Right cardiac atrium (tissue), 5 donors: ENCODE data around the gene CEP128. TPM values are rescaled to one million over a fixed set of nuclear protein-coding genes. Genes with fewer than 3 reads are reported as not detected.

Experiments
- ATAC-seq, 2 donors: fragments of 200-7000 bp; cut with Tn5 transposase; one replicate each; pipeline versions ENCODE4 v1.8.0 to v1.9.1; 2020; ENCODE audit warnings: moderate library complexity in 2 of 2, mild to moderate bottlenecking in 1 of 2
- DNase-seq, 3 donors: peaks; one replicate each; pipeline ENCODE4 v3.0.0-alpha.2; 2020
- H3K27ac ChIP-seq: one replicate; pipeline ENCODE4 v1.5.1; 2013; ENCODE audit warnings: mild to moderate bottlenecking, low read length, control low read depth, moderate library complexity
- H3K27me3 ChIP-seq: one replicate; pipeline ENCODE4 v1.6.1; 2013; ENCODE audit not compliant: control insufficient read depth, insufficient read depth
- H3K4me1 ChIP-seq: one replicate; pipeline ENCODE4 v1.6.1; 2013; ENCODE audit warnings: low read length; ENCODE audit not compliant: control insufficient read depth, insufficient read depth
- H3K4me3 ChIP-seq: one replicate; pipeline ENCODE4 v1.5.1; 2013; ENCODE audit warnings: low read length, control low read depth
- H3K9me3 ChIP-seq: one replicate; pipeline ENCODE4 v1.6.1; 2013; ENCODE audit warnings: low read length; ENCODE audit not compliant: control insufficient read depth
- WGBS: extraction: QIAGEN DNeasy Blood & Tissue Kit; methylation state at CpG from one replicate; pipeline ENCODE4 v1.1.7; 2013; 5-methylcytosine and 5-hydroxymethylcytosine counted together
- intact Hi-C, 4 donors: fragments of 100-400 bp; cut with DNase I; formaldehyde crosslinking; loops; one replicate each; pipeline versions ENCODE4 v1.11.0 to v1.14.0; 2022 to 2023
- polyA plus RNA-seq: library from polyadenylated mRNA; stranded (reverse); fragments of 200-250 nt; gene quantifications from one replicate; pipeline ENCODE4 v1.2.3, GENCODE V29; 2013
- total RNA-seq, 4 donors: library from RNA; stranded (reverse); fragmentation: NEBNext Ultra II Directional; extraction: Animal tissue kit (Norgen Biotek cat#: 25700); gene quantifications; one replicate each; pipeline ENCODE4 v1.2.1, GENCODE V29; 2021
- donor health status: healthy with polysubstance abuse.
- donor health status: DM: no; HTN: yes; CAD: no.
- donor health status: DM: no; HTN: no; CAD: no.
- donor health status: DM: no; HTN: yes; CAD: no; lungs with severe emphysema.
- donor health status: DM: yes; HTN: yes; CAD: no.

CEP128 gene
- total and polyA plus RNA-seq, 5 donors: 1.2 to 9.2 (median 5.6) TPM

DNA sequence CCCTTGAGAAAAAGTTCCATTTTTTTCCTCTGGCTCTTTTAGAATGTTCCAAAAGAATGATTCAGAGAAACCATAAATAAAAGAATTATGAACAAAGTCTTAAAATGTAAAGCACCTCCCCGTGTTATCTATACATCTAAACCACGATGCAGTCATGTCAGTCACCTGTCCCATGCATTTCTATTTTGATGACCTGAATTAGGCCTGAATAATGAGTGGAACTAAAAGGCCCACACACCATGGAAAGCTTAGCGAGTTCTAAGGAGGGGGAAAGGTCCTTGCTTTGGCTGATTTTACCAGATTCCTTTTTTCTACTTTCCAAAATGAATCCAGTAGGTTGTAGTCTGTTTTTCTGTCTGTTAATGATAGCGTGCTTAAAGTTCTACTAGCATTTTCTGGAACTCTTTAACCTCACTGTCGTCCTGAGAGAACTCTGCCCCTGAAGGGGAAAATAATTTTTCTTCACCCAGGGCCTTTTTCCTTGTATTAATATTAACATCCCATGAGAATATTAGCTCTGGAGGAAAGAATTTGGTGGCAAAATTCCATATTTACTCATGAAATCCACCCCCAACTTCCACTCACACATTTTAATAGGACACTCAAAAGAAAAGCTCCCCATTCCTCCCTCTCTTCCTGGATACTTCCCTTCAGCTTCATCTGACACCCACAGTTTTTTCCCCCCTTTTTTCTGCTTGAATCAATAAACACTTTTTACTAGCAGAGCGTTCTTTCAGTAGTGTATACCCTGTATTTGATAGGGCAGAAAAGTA, 464.0 kb downstream of the CEP128 start:
- Histone ChIP-seq H3K27ac (no peak overlapping the region), H3K4me1 (no peaks in the 10 kb centered on the region), H3K4me3 (no peak overlapping the region), H3K27me3 (no peaks in the 10 kb centered on the region), H3K9me3 (no peaks in the 10 kb centered on the region)
- ATAC-seq: no peak
- intact Hi-C loops: no loop called here
- WGBS: 63% methylated on average over 6 of the region's 6 CpGs
- no peak for DNase-seq

DNA sequence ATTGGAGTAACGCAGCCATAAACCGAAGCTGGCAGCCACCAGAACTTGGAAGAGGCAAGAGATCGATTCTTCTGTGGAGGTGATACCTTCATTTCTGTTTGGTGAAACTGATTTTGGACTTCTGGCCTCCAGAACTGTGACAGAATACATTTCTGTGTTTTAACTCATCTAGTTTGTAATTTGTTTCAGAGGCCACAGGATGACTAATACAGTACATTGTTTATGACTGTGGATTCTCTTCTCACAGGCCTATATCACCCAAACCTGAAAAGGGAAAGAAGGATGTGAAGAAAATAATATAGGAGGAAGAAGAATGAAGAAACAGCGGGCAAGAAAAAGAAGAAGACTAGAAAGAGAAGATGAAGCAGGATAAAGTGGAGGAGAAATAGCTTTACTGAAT, 466.5 kb downstream of the CEP128 start:
- DNase-seq (no peak), ATAC-seq (no peak)
- H3K4me1 ChIP-seq: no peaks in the 10 kb centered on the region
- H3K27me3 ChIP-seq: no peaks in the 10 kb centered on the region
- no peak overlapping the region for H3K4me3 ChIP-seq
- H3K27ac ChIP-seq: no peak overlapping the region
- intact Hi-C loops: no loop called here
- WGBS: 97% methylated on average over 4 of the region's 4 CpGs
- no peaks in the 10 kb centered on the region for H3K9me3 ChIP-seq

DNA sequence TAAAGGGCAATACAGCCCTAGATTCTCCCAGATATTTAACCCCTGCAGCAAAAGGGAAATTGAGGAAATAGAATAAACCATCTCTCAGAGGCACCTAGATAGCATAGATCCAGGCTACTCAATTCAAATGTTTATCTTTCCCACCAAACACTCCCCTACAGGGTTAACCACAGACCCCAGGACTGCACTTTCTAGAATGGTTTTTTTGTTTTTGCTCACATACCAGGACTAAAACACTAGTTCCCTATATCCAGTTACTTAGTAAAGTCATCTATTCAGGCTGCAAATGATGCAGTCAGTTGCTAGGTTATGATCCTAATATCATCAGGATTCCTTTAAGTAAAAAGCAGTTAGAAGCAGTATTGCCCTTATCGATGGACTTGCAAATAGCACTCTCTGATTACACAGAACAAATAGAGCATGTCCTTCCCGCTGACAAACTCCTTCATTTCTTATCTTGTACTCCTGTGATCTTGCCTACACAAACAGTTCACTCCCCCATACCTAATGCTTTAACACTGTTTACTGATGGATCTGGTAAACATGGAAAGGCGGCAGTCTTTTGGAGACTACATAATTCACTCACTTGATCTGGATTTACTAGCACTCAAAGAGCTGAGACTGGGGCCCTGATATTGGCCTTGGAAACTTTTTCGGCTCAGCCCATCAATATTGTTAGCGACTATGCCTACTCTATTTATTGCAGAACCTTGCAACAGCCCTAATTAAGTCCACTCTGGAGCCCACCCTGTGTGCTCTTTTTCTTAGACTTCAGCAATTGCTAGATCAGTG, 473.0 kb downstream of the CEP128 start:
- H3K4me1 ChIP-seq: no peaks in the 10 kb centered on the region
- ATAC-seq: no peak
- no peak for DNase-seq
- H3K9me3 ChIP-seq: no peaks in the 10 kb centered on the region
- H3K27me3 ChIP-seq: no peaks in the 10 kb centered on the region
- WGBS: 57% methylated on average over 5 of the region's 5 CpGs
- no peak overlapping the region for H3K4me3 ChIP-seq
- intact Hi-C loops: no loop called here
- no peak overlapping the region for H3K27ac ChIP-seq

DNA sequence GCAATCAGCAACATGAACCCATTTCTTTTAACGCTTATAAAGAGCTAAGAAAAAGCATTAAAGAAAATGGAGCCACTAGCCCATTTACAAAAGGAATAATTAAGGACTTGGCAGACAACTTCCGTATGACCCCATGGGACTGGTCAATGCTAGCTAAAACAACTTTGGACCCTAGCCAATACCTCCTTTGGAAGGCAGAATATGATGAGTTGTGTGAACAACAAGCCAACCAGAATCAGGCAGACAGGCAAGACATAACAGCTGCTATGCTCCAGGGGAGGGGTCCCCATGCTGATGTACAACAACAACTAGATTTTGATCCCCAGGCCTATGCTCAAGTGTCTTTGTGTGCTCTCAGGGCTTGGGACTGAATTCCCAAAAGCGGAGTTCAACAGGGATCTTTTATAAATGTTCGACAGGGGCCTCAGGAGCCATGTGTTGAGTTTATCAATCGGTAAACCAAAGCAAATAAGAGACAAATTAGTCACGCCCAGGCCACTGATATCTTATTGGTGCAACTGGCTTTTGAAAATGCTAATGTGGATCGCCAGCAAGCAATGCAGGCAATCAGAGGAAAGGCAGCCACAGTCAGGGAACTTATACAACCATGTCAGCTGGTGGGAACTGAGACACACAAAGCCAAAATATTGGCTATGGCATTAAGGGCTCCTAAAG, 475.9 kb downstream of the CEP128 start:
- Histone ChIP-seq H3K9me3 (no peaks in the 10 kb centered on the region), H3K27ac (no peak overlapping the region), H3K4me3 (no peak overlapping the region), H3K27me3 (no peaks in the 10 kb centered on the region), H3K4me1 (no peaks in the 10 kb centered on the region)
- WGBS: 70% methylated on average over 7 of the region's 7 CpGs
- DNase-seq (no peak), ATAC-seq (no peak)
- intact Hi-C loops: no loop called here

DNA sequence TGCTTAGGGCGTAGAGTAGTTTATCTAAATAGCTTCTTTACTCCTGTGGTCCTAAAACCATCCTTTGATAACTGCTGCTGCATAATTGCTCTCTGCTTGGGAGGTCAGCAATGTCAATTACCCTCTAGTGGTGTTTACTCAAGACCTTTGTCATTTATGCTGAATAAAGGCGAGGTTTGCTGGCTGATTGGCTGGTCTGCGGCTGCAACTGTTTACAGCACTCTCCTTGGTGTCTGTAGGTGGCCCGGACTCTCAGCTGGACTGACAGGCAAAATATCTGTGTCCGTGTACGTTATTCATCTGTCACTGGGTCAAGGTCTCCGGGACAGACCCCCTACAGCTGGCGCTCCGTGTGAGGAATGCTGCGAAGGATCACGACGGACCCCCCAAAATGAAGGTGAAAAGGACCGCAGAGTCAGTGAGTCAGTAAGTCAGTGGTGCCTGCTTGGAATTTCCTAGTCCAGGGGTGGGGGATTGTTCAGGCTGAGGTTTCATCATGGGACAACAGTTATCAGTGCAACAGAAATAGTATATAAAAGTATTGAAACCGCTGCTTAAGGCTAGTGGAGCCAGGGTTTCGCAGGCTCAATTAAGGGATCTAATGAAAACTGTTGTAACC, 476.9 kb downstream of the CEP128 start:
- ATAC-seq (no peak), DNase-seq (no peak)
- Histone ChIP-seq H3K27me3 (no peaks in the 10 kb centered on the region), H3K4me1 (no peaks in the 10 kb centered on the region), H3K4me3 (no peak overlapping the region), H3K9me3 (no peaks in the 10 kb centered on the region), H3K27ac (no peak overlapping the region)
- WGBS: 79% methylated on average over 15 of the region's 15 CpGs
- intact Hi-C loops: no loop called here

DNA sequence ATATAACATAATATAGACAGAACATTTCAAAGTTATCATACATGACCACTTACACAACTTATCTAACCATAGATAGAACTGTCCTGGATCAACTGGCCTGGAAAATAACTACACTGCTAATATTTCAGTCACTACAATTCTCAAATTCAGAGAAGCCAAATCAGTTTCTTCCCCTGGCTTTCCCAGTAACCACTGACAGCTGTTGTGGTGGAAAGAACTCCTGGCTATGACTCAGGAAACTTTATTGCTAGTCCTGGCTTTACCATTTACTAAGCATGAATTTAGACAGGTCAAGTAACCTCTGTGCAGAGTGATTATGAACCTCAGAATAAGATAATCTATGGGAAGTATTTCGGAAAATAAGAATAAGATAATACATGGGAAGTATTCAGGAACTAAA, 485.3 kb downstream of the CEP128 start:
- WGBS: 66% methylated on average over 1 of the region's 1 CpG

DNA sequence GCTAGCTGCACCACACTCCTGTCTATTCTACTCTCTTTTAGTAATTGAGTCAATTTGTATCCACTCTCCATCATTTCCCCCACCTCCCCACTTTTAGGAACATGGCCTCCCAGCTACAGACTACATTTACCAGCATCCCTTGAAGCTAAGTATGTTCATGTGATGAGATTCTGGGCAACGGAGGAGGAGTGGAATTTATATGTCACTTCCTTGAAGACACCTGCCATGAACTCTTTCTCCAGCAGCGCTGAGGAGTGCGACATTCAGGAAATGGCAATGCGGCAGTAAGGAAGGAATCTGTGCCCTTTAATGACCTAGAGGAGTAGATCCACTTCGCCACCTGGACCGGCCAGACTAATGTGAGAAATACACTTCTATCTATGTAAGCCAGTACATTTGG, 486.5 kb downstream of the CEP128 start:
- no peaks in the 10 kb centered on the region for H3K27me3 ChIP-seq
- ATAC-seq: no peak
- no peaks in the 10 kb centered on the region for H3K9me3 ChIP-seq
- intact Hi-C loops: no loop called here
- no peaks in the 10 kb centered on the region for H3K4me1 ChIP-seq
- H3K4me3 ChIP-seq: no peak overlapping the region
- no peak for DNase-seq
- H3K27ac ChIP-seq: no peak overlapping the region
- 67% methylated on average over 6 of the region's 6 CpGs for WGBS

More for the DNA sequence above, 485.3 kb downstream of the CEP128 start:
- Histone ChIP-seq H3K27ac (no peak overlapping the region), H3K4me3 (no peak overlapping the region), H3K9me3 (no peaks in the 10 kb centered on the region), H3K4me1 (no peaks in the 10 kb centered on the region), H3K27me3 (no peaks in the 10 kb centered on the region)
- ATAC-seq (no peak), DNase-seq (no peak)
- intact Hi-C loops: no loop called here

DNA sequence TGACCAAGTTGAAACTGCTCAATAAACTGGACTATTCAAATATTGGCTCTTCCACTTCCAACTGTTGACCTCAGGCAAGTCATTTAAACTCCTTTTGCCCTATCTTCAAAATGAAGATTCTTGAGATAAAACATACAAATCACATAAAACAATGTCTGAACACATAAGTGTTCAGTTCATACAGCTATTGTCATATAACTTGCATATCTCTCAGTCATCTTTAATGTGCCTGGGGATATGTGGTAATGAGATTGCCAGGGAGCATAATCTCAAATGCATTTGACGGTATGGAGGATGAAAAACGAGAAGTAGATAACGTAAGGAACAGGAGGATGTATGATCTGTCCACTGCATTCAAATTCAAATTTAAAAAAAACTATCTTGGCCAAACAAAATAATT, 493.3 kb downstream of the CEP128 start:
- DNase-seq (no peak), ATAC-seq (no peak)
- H3K4me1 ChIP-seq: no peaks in the 10 kb centered on the region
- no peak overlapping the region for H3K4me3 ChIP-seq
- no peaks in the 10 kb centered on the region for H3K27me3 ChIP-seq
- no peak overlapping the region for H3K27ac ChIP-seq
- WGBS: 72% methylated on average over 3 of the region's 3 CpGs
- H3K9me3 ChIP-seq: no peaks in the 10 kb centered on the region
- intact Hi-C loops: no loop called here

DNA sequence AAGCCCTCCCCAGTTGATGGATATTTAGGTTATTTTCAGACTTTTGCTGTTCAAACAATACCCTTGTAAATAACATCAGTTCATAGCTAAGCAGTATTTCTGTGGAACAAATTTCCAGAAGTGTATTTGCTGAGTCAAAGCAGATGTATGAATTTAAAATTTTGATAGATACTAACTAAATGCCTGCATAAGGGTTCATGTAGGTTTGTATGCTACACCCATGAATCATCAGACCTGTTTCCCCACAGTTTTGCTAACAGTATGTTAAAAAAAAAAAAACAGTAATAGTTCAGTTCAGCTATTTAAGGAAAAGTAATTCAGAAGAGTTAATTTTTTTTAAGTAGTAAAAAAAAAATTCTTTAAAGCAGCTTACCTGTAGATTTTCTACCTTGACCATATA, 494.1 kb downstream of the CEP128 start:
- Histone ChIP-seq H3K4me1 (no peaks in the 10 kb centered on the region), H3K4me3 (no peak overlapping the region), H3K27me3 (no peaks in the 10 kb centered on the region), H3K27ac (no peak overlapping the region), H3K9me3 (no peaks in the 10 kb centered on the region)
- DNase-seq: no peak
- ATAC-seq: no peak
- intact Hi-C loops: no loop called here
